ACHN (cell line): ENCODE results near the gene DLG2.
"Not testable (repeated sequence)": the region's sequence is repeated elsewhere in the genome, so short reads cannot be mapped to it uniquely, and the experiment has no call there.

Experiments used
- DNase-seq: peaks from one replicate; pipeline ENCODE4 v3.0.0-alpha.2; 2015
- in situ Hi-C: cut with HindIII; loops from 2 replicates; pipeline ENCODE4 v1.10.0; 2017; ENCODE audit warnings: low sequenced_read_pairs, low pct_ligation_motif_present, low pct_unique_long_range_greater_than_20kb

The DLG2 gene

GRCh38 chr11:83628622-83629355 is 1998.4 kb downstream of the DLG2 start:
- DNase-seq, result no peak
- in situ Hi-C loops, result no loop called here

- DNase-seq, result no peak
- in situ Hi-C loops, result no loop called here
Observed at GRCh38 chr11:83625336-83625735, 2001.8 kb downstream of the DLG2 start.

- no peak for DNase-seq
- in situ Hi-C loops, result no loop called here
Observed at GRCh38 chr11:83617671-83618070, 2009.5 kb downstream of the DLG2 start.

- no peak for DNase-seq
- in situ Hi-C loops, result no loop called here
Observed at GRCh38 chr11:83613767-83614121, 2013.4 kb downstream of the DLG2 start.

- no peak for DNase-seq
- in situ Hi-C loops, result no loop called here
Observed at GRCh38 chr11:83612891-83613766, 2014.0 kb downstream of the DLG2 start.

- no peak for DNase-seq
- in situ Hi-C loops, result no loop called here
Observed at GRCh38 chr11:83611600-83611999, 2015.5 kb downstream of the DLG2 start.

- DNase-seq, result no peak
- in situ Hi-C loops, result no loop called here
Observed at GRCh38 chr11:83611031-83611430, 2016.1 kb downstream of the DLG2 start.

GRCh38 chr11:83609191-83609590 is 2018.0 kb downstream of the DLG2 start:
- no peak for DNase-seq
- in situ Hi-C loops, result no loop called here

- in situ Hi-C loops, result no loop called here
- no peak for DNase-seq
Observed at GRCh38 chr11:83608571-83608970, 2018.6 kb downstream of the DLG2 start.

- in situ Hi-C loops, result no loop called here
- no peak for DNase-seq
Observed at GRCh38 chr11:83601914-83602527, 2025.1 kb downstream of the DLG2 start.

- in situ Hi-C loops, result no loop called here
- no peak for DNase-seq
Observed at GRCh38 chr11:83601201-83601913, 2025.8 kb downstream of the DLG2 start.

GRCh38 chr11:83600661-83601060 is 2026.5 kb downstream of the DLG2 start:
- in situ Hi-C loops, result no loop called here
- DNase-seq, result no peak

GRCh38 chr11:83599066-83599465 is 2028.1 kb downstream of the DLG2 start:
- in situ Hi-C loops, result no loop called here
- DNase-seq, result no peak

- DNase-seq, in situ Hi-C loops: not testable (repeated sequence)
Observed at GRCh38 chr11:83587797-83588196, 2039.3 kb downstream of the DLG2 start.

GRCh38 chr11:83583757-83584366 is 2043.3 kb downstream of the DLG2 start:
- in situ Hi-C loops, result no loop called here
- DNase-seq, result peak; percentile 14

GRCh38 chr11:83574519-83574918 is 2052.6 kb downstream of the DLG2 start:
- DNase-seq, result no peak
- in situ Hi-C loops, result no loop called here

GRCh38 chr11:83572581-83573496 is 2054.3 kb downstream of the DLG2 start:
- in situ Hi-C loops, result no loop called here
- no peak for DNase-seq

- DNase-seq, result no peak
- in situ Hi-C loops, result no loop called here
Observed at GRCh38 chr11:83571302-83571701, 2055.8 kb downstream of the DLG2 start.
